GM21360 (cell line): ENCODE measurements around the gene ANO9.
"Not testable (repeated sequence)": the region's sequence is repeated elsewhere in the genome, so short reads cannot be mapped to it uniquely, and the experiment has no call there.

Source experiments
- ATAC-seq: cut with Tn5 transposase; IDR thresholded peaks from one replicate; pipeline ENCODE4 v1.9.1; 2021; ENCODE audit warnings: mild to moderate bottlenecking, moderate library complexity; ENCODE audit not compliant: unreplicated experiment

The ANO9 gene

GRCh38 chr11:389369-389768 lies 52.4 kb downstream of the ANO9 start:
- not testable (repeated sequence) for ATAC-seq

GRCh38 chr11:387193-387793 lies 54.5 kb downstream of the ANO9 start:
- ATAC-seq: no peak

GRCh38 chr11:386483-386882 lies 55.3 kb downstream of the ANO9 start:
- ATAC-seq: no peak

- no peak for ATAC-seq
Observed at GRCh38 chr11:385594-386351, 56.0 kb downstream of the ANO9 start.

- ATAC-seq: no peak
Observed at GRCh38 chr11:384511-384910, 57.3 kb downstream of the ANO9 start.

GRCh38 chr11:383431-383830 lies 58.4 kb downstream of the ANO9 start:
- no peak for ATAC-seq

GRCh38 chr11:382081-382629 lies 59.7 kb downstream of the ANO9 start:
- ATAC-seq: no peak

GRCh38 chr11:381501-382072 lies 60.2 kb downstream of the ANO9 start:
- no peak for ATAC-seq

GRCh38 chr11:380996-381395 lies 60.8 kb downstream of the ANO9 start:
- ATAC-seq: no peak

- ATAC-seq: no peak
Observed at GRCh38 chr11:380491-380890, 61.3 kb downstream of the ANO9 start.

- no peak for ATAC-seq
Observed at GRCh38 chr11:380095-380480, 61.7 kb downstream of the ANO9 start.

GRCh38 chr11:379205-380094 lies 62.4 kb downstream of the ANO9 start:
- no peak for ATAC-seq

- ATAC-seq: no peak
Observed at GRCh38 chr11:377883-378500, 63.8 kb downstream of the ANO9 start.

- no peak for ATAC-seq
Observed at GRCh38 chr11:377174-377865, 64.5 kb downstream of the ANO9 start.

GRCh38 chr11:376531-377173 lies 65.2 kb downstream of the ANO9 start:
- ATAC-seq: no peak

- no peak for ATAC-seq
Observed at GRCh38 chr11:375065-376025, 66.5 kb downstream of the ANO9 start.

GRCh38 chr11:373716-374551 lies 67.9 kb downstream of the ANO9 start:
- no peak for ATAC-seq
